HepG2 (cell line): Measurements from ENCODE around the gene MIDN. TPM values are rescaled to one million over a fixed set of nuclear protein-coding genes. Genes with fewer than 3 reads are reported as not detected.

Experiments
- ARID4A ChIP-seq: sonication (generic); formaldehyde crosslinking; IDR thresholded peaks from 2 replicates; pipeline ENCODE4 v1.5.0; 2020; ENCODE audit warnings: mild to moderate bottlenecking, missing genetic modification reagents, borderline replicate concordance
- BCL3 ChIP-seq: sonication (generic); formaldehyde crosslinking; IDR thresholded peaks from 2 replicates; pipeline ENCODE4 v1.5.1; 2020; ENCODE audit warnings: mild to moderate bottlenecking, missing genetic modification reagents, moderate library complexity
- CCDC6 ChIP-seq: sonication (generic); formaldehyde crosslinking; IDR thresholded peaks from 2 replicates; pipeline ENCODE4 v1.8.1; 2022; ENCODE audit warnings: mild to moderate bottlenecking, missing genetic modification reagents, moderate library complexity
- CREB3 ChIP-seq: sonication (generic); formaldehyde crosslinking; IDR thresholded peaks from 2 replicates; pipeline ENCODE4 v1.5.0; 2020; ENCODE audit warnings: missing genetic modification reagents
- EED ChIP-seq: sonication (generic); formaldehyde crosslinking; IDR thresholded peaks from 2 replicates; pipeline ENCODE4 v1.5.0; 2020; ENCODE audit warnings: mild to moderate bottlenecking, missing genetic modification reagents
- EHMT2 ChIP-seq: fragments of 200-600 bp; sonication (generic); IDR thresholded peaks from 2 replicates; pipeline ENCODE4 v1.7.0; 2017; ENCODE audit warnings: antibody characterized with exemption, low read depth, low read length, borderline replicate concordance
- ETV6 ChIP-seq: sonication (generic); formaldehyde crosslinking; conservative IDR thresholded peaks from 2 replicates; pipeline ENCODE4 v1.4.0; 2020; ENCODE audit warnings: missing genetic modification reagents
- GABPB1 ChIP-seq: IDR thresholded peaks from 2 replicates; pipeline ENCODE4 v1.6.1; 2016; ENCODE audit warnings: mild to moderate bottlenecking, missing genetic modification reagents, moderate library complexity, missing compliant biosample characterization
- KAT8 ChIP-seq: IDR thresholded peaks from 2 replicates; pipeline ENCODE4 v1.6.1; 2016; ENCODE audit warnings: missing genetic modification reagents, missing compliant biosample characterization
- PAWR ChIP-seq: sonication (generic); formaldehyde crosslinking; IDR thresholded peaks from 2 replicates; pipeline ENCODE4 v1.4.0; 2020; ENCODE audit warnings: missing genetic modification reagents, mild to moderate bottlenecking, borderline replicate concordance
- PHF5A ChIP-seq: IDR thresholded peaks from one replicate; pipeline ENCODE4 v1.6.1; 2018; ENCODE audit warnings: low read depth, missing genetic modification reagents; ENCODE audit not compliant: unreplicated experiment
- POLR2A ChIP-seq, 2 experiments: IDR thresholded peaks; 2 replicates each; pipeline ENCODE4 v1.6.1; 2011; ENCODE audit warnings: low read depth in 2 of 2, low read length in 2 of 2, mild to moderate bottlenecking in 1 of 2, moderate library complexity in 1 of 2; ENCODE audit not compliant: insufficient read depth in 1 of 2
- SMYD3 ChIP-seq: sonication (generic); formaldehyde crosslinking; IDR thresholded peaks from 2 replicates; pipeline ENCODE4 v1.8.1; 2023; ENCODE audit warnings: mild to moderate bottlenecking, missing genetic modification reagents
- TCF7L2 ChIP-seq: IDR thresholded peaks from 2 replicates; pipeline ENCODE4 v1.6.1; 2011; ENCODE audit warnings: mild to moderate bottlenecking, low read depth, low read length, moderate library complexity
- ZFAT ChIP-seq: sonication (generic); formaldehyde crosslinking; conservative IDR thresholded peaks from 2 replicates; pipeline ENCODE4 v1.8.1; 2023; ENCODE audit warnings: missing genetic modification reagents, inconsistent platforms
- ZNF263 ChIP-seq: sonication (generic); formaldehyde crosslinking; IDR thresholded peaks from 2 replicates; pipeline ENCODE4 v1.4.0; 2020; ENCODE audit warnings: missing genetic modification reagents
- ZNF333 ChIP-seq: sonication (generic); formaldehyde crosslinking; IDR thresholded peaks from 2 replicates; pipeline ENCODE4 v1.4.0; 2020; ENCODE audit warnings: mild to moderate bottlenecking, missing genetic modification reagents, borderline replicate concordance
- ZNF383 ChIP-seq: sonication (generic); formaldehyde crosslinking; IDR thresholded peaks from 2 replicates; pipeline ENCODE4 v1.4.0; 2020; ENCODE audit warnings: missing genetic modification reagents, mild to moderate bottlenecking, borderline replicate concordance
- ZNF430 ChIP-seq: sonication (generic); formaldehyde crosslinking; IDR thresholded peaks from 2 replicates; pipeline ENCODE4 v1.9.0; 2021; ENCODE audit warnings: mild to moderate bottlenecking, missing genetic modification reagents
- ZNF766 ChIP-seq: sonication (generic); formaldehyde crosslinking; IDR thresholded peaks from 2 replicates; pipeline ENCODE4 v1.5.0; 2020; ENCODE audit warnings: missing genetic modification reagents, borderline replicate concordance
- ZNF770 ChIP-seq: sonication (generic); formaldehyde crosslinking; IDR thresholded peaks from 2 replicates; pipeline ENCODE4 v1.5.0; 2020; ENCODE audit warnings: mild to moderate bottlenecking, missing genetic modification reagents
- polyA plus RNA-seq, 8 experiments: library from polyadenylated mRNA; depleted of rRNA in 3 of 8; stranded (reverse) in 7 of 8; unstranded in 1 of 8; fragments of >200 nt; fragmentation: Illumina TruSeq in 4 of 8; extraction: Trizol in 4 of 8; gene quantifications; 2 replicates each; pipeline versions ENCODE4 v1.2.1 to v1.2.3, GENCODE V29; 2011 to 2016; ENCODE audit warnings: low read depth in 4 of 8, missing spikeins in 1 of 8, mixed read lengths in 1 of 8; ENCODE audit not compliant: insufficient read depth in 1 of 8
- total RNA-seq, 5 experiments: library from RNA; depleted of rRNA; stranded (reverse); fragments of >200 nt; fragmentation: Illumina TruSeq; extraction: Trizol; gene quantifications; 2 replicates each; pipeline ENCODE4 v1.2.3, GENCODE V29; 2016; ENCODE audit warnings: low read depth in 1 of 5

Gene MIDN
- total and polyA plus RNA-seq, 2 of the 13 experiments (the other 11 are each of a cell fraction or from before 2014, with no cell fraction given), result 8.4 to 18.0 TPM

GRCh38 chr19:1275260-1275975 is 27.0 kb downstream of the MIDN start, which contains the start of gene FAM174C (continued):
- TF ChIP-seq ARID4A (CRISPR knock-in tag) (peak; percentile 92), ZFAT (no peak), ZNF333 (0 out of 2 replicates have a peak, but pooled peaks have one; percentile 30), ZNF766 (CRISPR knock-in tag) (peak; percentile 92; the same call in 1 of the 2 replicates), PAWR (CRISPR knock-in tag) (0 out of 2 replicates have a peak, but pooled peaks have one; percentile 7), KAT8 (peak; percentile 80; the same call in 1 of the 2 replicates), EED (CRISPR knock-in tag) (no peak), POLR2A (IDR thresholded peaks at IDR 0.05; ENCODE audit: insufficient read depth in 1 of 2, low read depth in 2 of 2, low read length in 2 of 2) (peak in 1 of 2 experiments; percentile 89; a peak in 2 of 4 replicates), ZNF263 (CRISPR knock-in tag) (no peak; the same call in 1 of the 2 replicates), EHMT2 (no peak), BCL3 (CRISPR knock-in tag) (peak; percentile 98), PHF5A (CRISPR knock-in tag) (peak; percentile 72), CCDC6 (CRISPR knock-in tag) (peak; percentile 98), CREB3 (CRISPR knock-in tag) (peak; percentile 51; the same call in 1 of the 2 replicates), ZNF770 (CRISPR knock-in tag) (peak; percentile 54; the same call in 1 of the 2 replicates), ETV6 (CRISPR knock-in tag) (no peak), ZNF383 (no peak), SMYD3 (CRISPR knock-in tag) (no peak), TCF7L2 (no peak), GABPB1 (CRISPR knock-in tag) (peak; percentile 86), ZNF430 (CRISPR knock-in tag) (no peak)
